ENCODE data around the gene FUS. TPM values are rescaled to one million over a fixed set of nuclear protein-coding genes. Genes with fewer than 3 reads are reported as not detected.
"Not testable (repeated sequence)": the region's sequence is repeated elsewhere in the genome, so short reads cannot be mapped to it uniquely, and the experiment has no call there.

FUS gene
- total RNA-seq, 1 experiment from 2014 or later, result 481 TPM

- H3K4me1 Mint-ChIP-seq (ENCODE audit: insufficient read depth, unreplicated experiment), result no peaks in the 10 kb centered on the region
- H3K9me3 Mint-ChIP-seq (ENCODE audit: unreplicated experiment), result no peaks in the 10 kb centered on the region
- H3K27ac Mint-ChIP-seq (ENCODE audit: low read depth, unreplicated experiment), result no peak overlapping the region
- TF ChIP-seq CTCF (IDR thresholded peaks at IDR 0.05; ENCODE audit: unreplicated experiment), result no peak
- BruUV-seq (replicated peaks), result no TSS peak
- H3K4me3 Mint-ChIP-seq (ENCODE audit: unreplicated experiment), result no peak overlapping the region
- H3K36me3 Mint-ChIP-seq (ENCODE audit: insufficient read depth, unreplicated experiment), result peaks cover 96% of the 10 kb centered on the region
- H3K27me3 Mint-ChIP-seq (ENCODE audit: insufficient read depth, unreplicated experiment), result no peaks in the 10 kb centered on the region
- ChIA-PET CTCF (interaction anchor here (1.1 to 1.5 kb wide), 2 partner anchors 9 to 10 kb away, joined by 3 to 4 read pairs; no protein-coding TSS in a partner anchor), POLR2A (interaction anchor here (0.8 to 2.2 kb wide), 4 partner anchors 10 to 13 kb away, joined by 3 to 6 read pairs (median 4); partner anchors contain the start of gene FUS)
- no peak for DNase-seq (ENCODE audit: unreplicated experiment)
- intact Hi-C loops (cut with micrococcal nuclease), result no loop called here
These were observed 13.1 kb downstream of the FUS start for GRCh38 chr16:31192856-31193642.

- no TSS peak for BruUV-seq (replicated peaks)
- CTCF ChIA-PET, result interaction anchor here (0.6 to 1.5 kb wide), 5 partner anchors 10 to 210 kb away, joined by 3 to 6 read pairs (median 4); no protein-coding TSS in a partner anchor
- no peaks in the 10 kb centered on the region for H3K27me3 Mint-ChIP-seq (ENCODE audit: insufficient read depth, unreplicated experiment)
- no peaks in the 10 kb centered on the region for H3K9me3 Mint-ChIP-seq (ENCODE audit: unreplicated experiment)
- TF ChIP-seq CTCF (IDR thresholded peaks at IDR 0.05; ENCODE audit: unreplicated experiment), result no peak
- no peak overlapping the region for H3K4me3 Mint-ChIP-seq (ENCODE audit: unreplicated experiment)
- H3K27ac Mint-ChIP-seq (ENCODE audit: low read depth, unreplicated experiment), result no peak overlapping the region
- no peak for DNase-seq (ENCODE audit: unreplicated experiment)
- H3K4me1 Mint-ChIP-seq (ENCODE audit: insufficient read depth, unreplicated experiment), result no peaks in the 10 kb centered on the region
- POLR2A ChIA-PET, result interaction anchor here (1.3 kb wide), 1 partner anchor 14 kb away, joined by 3 read pairs; the partner anchor contains the start of gene FUS
- peaks cover 93% of the 10 kb centered on the region for H3K36me3 Mint-ChIP-seq (ENCODE audit: insufficient read depth, unreplicated experiment)
- intact Hi-C loops (cut with micrococcal nuclease), result no loop called here
These were observed 13.9 kb downstream of the FUS start for GRCh38 chr16:31193874-31194273.

GRCh38 chr16:31194898-31195297 lies 15.0 kb downstream of the FUS start:
- Mint-ChIP-seq H3K27me3 (ENCODE audit: insufficient read depth, unreplicated experiment) (no peaks in the 10 kb centered on the region), H3K27ac (ENCODE audit: low read depth, unreplicated experiment) (no peak overlapping the region), H3K4me3 (ENCODE audit: unreplicated experiment) (no peak overlapping the region), H3K36me3 (ENCODE audit: insufficient read depth, unreplicated experiment) (peaks cover 82% of the 10 kb centered on the region), H3K4me1 (ENCODE audit: insufficient read depth, unreplicated experiment) (no peaks in the 10 kb centered on the region), H3K9me3 (ENCODE audit: unreplicated experiment) (no peaks in the 10 kb centered on the region)
- ChIA-PET CTCF (no interaction called here), POLR2A (interaction anchor here (1.5 kb wide), 1 partner anchor 15 kb away, joined by 7 read pairs; the partner anchor contains the start of gene FUS)
- DNase-seq (ENCODE audit: unreplicated experiment), result no peak
- no peak for TF ChIP-seq CTCF (IDR thresholded peaks at IDR 0.05; ENCODE audit: unreplicated experiment)
- intact Hi-C loops (cut with micrococcal nuclease), result no loop called here
- no TSS peak for BruUV-seq (replicated peaks)

GRCh38 chr16:31195861-31196260 lies 15.9 kb downstream of the FUS start:
- H3K27me3 Mint-ChIP-seq (ENCODE audit: insufficient read depth, unreplicated experiment); intact Hi-C loops (cut with micrococcal nuclease); H3K4me1 Mint-ChIP-seq (ENCODE audit: insufficient read depth, unreplicated experiment); H3K9me3 Mint-ChIP-seq (ENCODE audit: unreplicated experiment); H3K27ac Mint-ChIP-seq (ENCODE audit: low read depth, unreplicated experiment); H3K4me3 Mint-ChIP-seq (ENCODE audit: unreplicated experiment); BruUV-seq (replicated peaks); CTCF ChIA-PET; DNase-seq (ENCODE audit: unreplicated experiment): not testable (repeated sequence)
- POLR2A ChIA-PET, result interaction anchor here (1.5 to 2.4 kb wide), 3 partner anchors 10 to 16 kb away, joined by 5 to 7 read pairs (median 7); partner anchors contain the start of gene FUS
- peaks cover 73% of the 10 kb centered on the region for H3K36me3 Mint-ChIP-seq (ENCODE audit: insufficient read depth, unreplicated experiment)
